HCT116 (cell line): ENCODE results near the gene RIC8B. TPM values are rescaled to one million over a fixed set of nuclear protein-coding genes. Genes with fewer than 3 reads are reported as not detected.

Experiments used
- ATAC-seq: fragments of 200-7000 bp; cut with Tn5 transposase; 2 replicates; pipeline ENCODE4 v1.9.1; 2020; ENCODE audit warnings: mild to moderate bottlenecking, moderate library complexity
- BruUV-seq: library from RNA; stranded (reverse); fragments of 400-500 nt; replicated peaks from 2 replicates; lab custom pipeline; 2021; lab: Mats Ljungman, UMichigan
- CTCF ChIA-PET: fragments of 300-600 bp; sonication (Branson Sonifier 250); formaldehyde crosslinking; loops from one replicate; lab custom pipeline; 2021; ENCODE audit warnings: antibody characterized with exemption; lab: Charles Lee
- POLR2A ChIA-PET: fragments of 300-600, 350-600 bp; sonication (Branson Sonifier 250); formaldehyde crosslinking; loops from one replicate; lab custom pipeline; 2021; ENCODE audit warnings: antibody characterized with exemption; lab: Charles Lee
- RAD21 ChIA-PET, 2 experiments: fragments of 300-600 bp; sonication (Branson Sonifier 250); formaldehyde crosslinking; loops; one replicate each; lab custom pipeline; 2023; ENCODE audit warnings: low total read pairs in 2 of 2; ENCODE audit not compliant: uncharacterized antibody in 2 of 2, unreplicated experiment in 2 of 2, low non-redundant PET in 1 of 2; lab: Charles Lee
- DNase-seq: peaks from one replicate; pipeline ENCODE4 v3.0.0-alpha.2; 2010; ENCODE audit warnings: low read depth, low spot score
- H2AFZ ChIP-seq: fragments of 200-600 bp; shearing (Covaris generic), sonication (generic); 2 replicates; pipeline ENCODE4 v1.6.1; 2017; ENCODE audit warnings: low read depth, mixed run types, mixed read lengths, antibody characterized with exemption, low read length; ENCODE audit not compliant: poor library complexity, severe bottlenecking
- H3K27ac ChIP-seq: 2 replicates; pipeline ENCODE4 v1.5.1; 2012; ENCODE audit warnings: low read depth, low read length
- H3K27me3 ChIP-seq: fragments of 200-600 bp; sonication (generic); 2 replicates; pipeline ENCODE4 v1.6.1; 2016; ENCODE audit warnings: mixed run types, low read length, mixed read lengths; ENCODE audit not compliant: insufficient read depth
- H3K36me3 ChIP-seq, 2 experiments: fragments of 200-500 bp in 1 of 2; fragments of 200-600 bp in 1 of 2; sonication (Bioruptor generic) in 1 of 2; sonication (generic) in 1 of 2; 2 replicates each; pipeline versions ENCODE4 v1.5.1 to v1.6.1; 2014 to 2016; ENCODE audit warnings: low read length in 2 of 2, inconsistent platforms in 1 of 2, mixed read lengths in 1 of 2, mixed run types in 1 of 2; ENCODE audit not compliant: insufficient read depth in 2 of 2, control insufficient read depth in 1 of 2
- H3K4me1 ChIP-seq, 2 experiments: fragments of 200-600 bp in 1 of 2; sonication (generic) in 1 of 2; 2 replicates each; pipeline versions ENCODE4 v1.5.1 to v1.6.1; 2012 to 2017; ENCODE audit warnings: low read length in 2 of 2, inconsistent platforms in 1 of 2, mild to moderate bottlenecking in 1 of 2, mixed read lengths in 1 of 2, mixed run types in 1 of 2, moderate library complexity in 1 of 2; ENCODE audit not compliant: insufficient read depth in 2 of 2, control insufficient read depth in 1 of 2
- H3K4me2 ChIP-seq: fragments of 200-600 bp; sonication (generic); 2 replicates; pipeline ENCODE4 v1.6.1; 2017; ENCODE audit warnings: mixed run types, low read length, mixed read lengths
- H3K4me3 ChIP-seq, 2 experiments: fragments of 200-600 bp in 1 of 2; sonication (generic) in 1 of 2; replicated peaks in 1 of 2; 2 replicates each; pipeline ENCODE4 v1.5.1; 2011 to 2016; ENCODE audit warnings: low read length in 2 of 2, control low read depth in 1 of 2, low read depth in 1 of 2, mild to moderate bottlenecking in 1 of 2, mixed read lengths in 1 of 2, mixed run types in 1 of 2
- H3K79me2 ChIP-seq: fragments of 200-600 bp; sonication (generic); 2 replicates; pipeline ENCODE4 v1.6.1; 2017; ENCODE audit warnings: mild to moderate bottlenecking, mixed run types, low read length, moderate library complexity, mixed read lengths; ENCODE audit not compliant: insufficient read depth
- H3K9ac ChIP-seq: fragments of 200-600 bp; sonication (generic); 2 replicates; pipeline ENCODE4 v1.6.1; 2016; ENCODE audit warnings: low read length, mixed read lengths
- H3K9me2 ChIP-seq: fragments of 200-600 bp; sonication (generic), shearing (Covaris generic); 2 replicates; pipeline ENCODE4 v1.6.1; 2017; ENCODE audit warnings: mixed run types, mild to moderate bottlenecking, moderate library complexity; ENCODE audit not compliant: insufficient read depth
- H3K9me3 ChIP-seq, 2 experiments: fragments of 200-500 bp in 1 of 2; fragments of 200-600 bp in 1 of 2; sonication (Bioruptor generic) in 1 of 2; sonication (generic) in 1 of 2; 2 replicates each; pipeline ENCODE4 v1.6.1; 2014 to 2017; ENCODE audit warnings: low read length in 2 of 2, mixed read lengths in 2 of 2, inconsistent platforms in 1 of 2, low read depth in 1 of 2, mild to moderate bottlenecking in 1 of 2, mixed run types in 1 of 2, moderate library complexity in 1 of 2; ENCODE audit not compliant: control insufficient read depth in 1 of 2, insufficient read depth in 1 of 2
- H4K20me1 ChIP-seq: fragments of 200-600 bp; sonication (generic), shearing (Covaris generic); 2 replicates; pipeline ENCODE4 v1.6.1; 2017; ENCODE audit warnings: mixed run types, mild to moderate bottlenecking, moderate library complexity; ENCODE audit not compliant: insufficient read depth
- EGR1 ChIP-seq: IDR thresholded peaks from 2 replicates; pipeline ENCODE4 v1.6.1; 2012; ENCODE audit warnings: low read depth
- EZH2 ChIP-seq: fragments of 200-600 bp; sonication (generic); IDR thresholded peaks from 2 replicates; pipeline ENCODE4 v1.6.1; 2017; ENCODE audit warnings: antibody characterized with exemption, mixed run types
- FOSL1 ChIP-seq: IDR thresholded peaks from 2 replicates; pipeline ENCODE4 v1.6.1; 2012; ENCODE audit warnings: low read depth
- JUND ChIP-seq: IDR thresholded peaks from 2 replicates; pipeline ENCODE4 v1.6.1; 2012
- RAD21 ChIP-seq: IDR thresholded peaks from 2 replicates; pipeline ENCODE4 v1.6.1; 2012; ENCODE audit warnings: low read depth, mild to moderate bottlenecking
- SP1 ChIP-seq: IDR thresholded peaks from 2 replicates; pipeline ENCODE4 v1.6.1; 2012; ENCODE audit warnings: low read depth
- SRF ChIP-seq: IDR thresholded peaks from 2 replicates; pipeline ENCODE4 v1.6.1; 2012; ENCODE audit warnings: low read depth
- TCF7L2 ChIP-seq: IDR thresholded peaks from 2 replicates; pipeline ENCODE4 v1.7.0; 2011; ENCODE audit warnings: borderline replicate concordance, inconsistent platforms; ENCODE audit not compliant: insufficient read depth, insufficient read length; ENCODE audit errors: extremely low read depth
- YY1 ChIP-seq: IDR thresholded peaks from 2 replicates; pipeline ENCODE4 v1.6.1; 2011; ENCODE audit warnings: low read length, low read depth, moderate library complexity, mild to moderate bottlenecking; ENCODE audit not compliant: insufficient replicate concordance; ENCODE audit errors: extremely low read depth
- ZFX ChIP-seq: fragments of 450-650 bp; IDR thresholded peaks from 2 replicates; pipeline ENCODE4 v1.6.1; 2017
- ZNF274 ChIP-seq: fragments of 200-500 bp; sonication (Bioruptor generic); IDR thresholded peaks from 2 replicates; pipeline ENCODE4 v1.6.1; 2014; ENCODE audit warnings: mild to moderate bottlenecking, low read depth, low read length, inconsistent platforms
- intact Hi-C: fragments of 100-400 bp; cut with micrococcal nuclease; formaldehyde crosslinking; loops from 2 replicates; pipeline ENCODE4 v1.10.0; 2022
- total RNA-seq: library from RNA; stranded (reverse); gene quantifications from one replicate; pipeline ENCODE4 v1.2.1, GENCODE V29; 2021; ENCODE audit not compliant: unreplicated experiment
- TF ChIP-seq, protein P1 (sequence below): IDR thresholded peaks from 2 replicates; pipeline ENCODE4 v1.6.1; 2012
- TF ChIP-seq, protein P2 (sequence below): IDR thresholded peaks from 2 replicates; pipeline ENCODE4 v1.6.1; 2011; ENCODE audit warnings: mild to moderate bottlenecking, low read length, moderate library complexity; ENCODE audit not compliant: insufficient replicate concordance; ENCODE audit errors: extremely low read depth
- TF ChIP-seq, protein P3 (sequence below), 3 experiments: fragments of 200-600 bp in 1 of 3; sonication (generic) in 1 of 3; IDR thresholded peaks in 2 of 3; conservative IDR thresholded peaks in 1 of 3; 2 replicates each; pipeline ENCODE4 v1.5.1; 2012 to 2017; ENCODE audit warnings: low read depth in 2 of 3, low read length in 2 of 3, antibody characterized with exemption in 1 of 3, borderline replicate concordance in 1 of 3, control low read depth in 1 of 3, mild to moderate bottlenecking in 1 of 3, mixed read lengths in 1 of 3, mixed run types in 1 of 3, moderate library complexity in 1 of 3; ENCODE audit not compliant: insufficient read depth in 1 of 3

The RIC8B gene
- total RNA-seq, 1 experiment from 2014 or later: 16.7 TPM

DNA sequence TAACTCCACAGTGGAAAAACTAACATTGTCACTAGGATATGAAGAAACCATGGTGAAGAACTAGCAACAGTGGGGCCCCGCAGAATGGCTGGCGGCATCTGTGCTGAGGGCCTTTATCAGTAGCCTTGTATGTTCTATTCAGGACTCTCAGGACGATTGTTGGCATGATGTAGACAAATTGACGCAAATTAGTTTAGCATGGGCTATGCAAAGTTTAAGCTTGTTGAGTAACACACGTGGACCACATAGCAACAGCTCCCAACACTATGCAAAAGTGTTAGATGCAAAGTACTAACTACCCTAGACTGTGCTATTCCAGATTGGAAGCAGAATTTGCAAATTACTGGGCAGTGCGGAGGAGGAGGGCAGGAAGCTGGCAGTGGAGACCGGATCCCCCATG is 143.0 kb downstream of the RIC8B start:
- no peak overlapping the region for H2AFZ ChIP-seq
- ChIA-PET RAD21 (interaction anchor here in 1 of 2 experiments (0.7 kb wide), 1 partner anchor 29 kb away, joined by 4 read pairs; no protein-coding TSS in a partner anchor), POLR2A (no interaction called here), CTCF (interaction anchor here (1.8 to 1.9 kb wide), 2 partner anchors 561 to 691 kb away, joined by 6 to 7 read pairs; partner anchors contain the start of gene POLR3B)
- no peaks in the 10 kb centered on the region for H3K4me1 ChIP-seq
- TF ChIP-seq JUND (no peak), RAD21 (no peak), FOSL1 (no peak), ZFX (no peak), YY1 (no peak), SP1 (no peak), EGR1 (no peak), EZH2 (no peak), TCF7L2 (no peak), ZNF274 (no peak), SRF (no peak)
- TF ChIP-seq, protein P1, sequence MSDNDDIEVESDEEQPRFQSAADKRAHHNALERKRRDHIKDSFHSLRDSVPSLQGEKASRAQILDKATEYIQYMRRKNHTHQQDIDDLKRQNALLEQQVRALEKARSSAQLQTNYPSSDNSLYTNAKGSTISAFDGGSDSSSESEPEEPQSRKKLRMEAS: no peak
- TF ChIP-seq, protein P2, sequence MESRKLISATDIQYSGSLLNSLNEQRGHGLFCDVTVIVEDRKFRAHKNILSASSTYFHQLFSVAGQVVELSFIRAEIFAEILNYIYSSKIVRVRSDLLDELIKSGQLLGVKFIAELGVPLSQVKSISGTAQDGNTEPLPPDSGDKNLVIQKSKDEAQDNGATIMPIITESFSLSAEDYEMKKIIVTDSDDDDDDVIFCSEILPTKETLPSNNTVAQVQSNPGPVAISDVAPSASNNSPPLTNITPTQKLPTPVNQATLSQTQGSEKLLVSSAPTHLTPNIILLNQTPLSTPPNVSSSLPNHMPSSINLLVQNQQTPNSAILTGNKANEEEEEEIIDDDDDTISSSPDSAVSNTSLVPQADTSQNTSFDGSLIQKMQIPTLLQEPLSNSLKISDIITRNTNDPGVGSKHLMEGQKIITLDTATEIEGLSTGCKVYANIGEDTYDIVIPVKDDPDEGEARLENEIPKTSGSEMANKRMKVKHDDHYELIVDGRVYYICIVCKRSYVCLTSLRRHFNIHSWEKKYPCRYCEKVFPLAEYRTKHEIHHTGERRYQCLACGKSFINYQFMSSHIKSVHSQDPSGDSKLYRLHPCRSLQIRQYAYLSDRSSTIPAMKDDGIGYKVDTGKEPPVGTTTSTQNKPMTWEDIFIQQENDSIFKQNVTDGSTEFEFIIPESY: no peak
- TF ChIP-seq, protein P3, sequence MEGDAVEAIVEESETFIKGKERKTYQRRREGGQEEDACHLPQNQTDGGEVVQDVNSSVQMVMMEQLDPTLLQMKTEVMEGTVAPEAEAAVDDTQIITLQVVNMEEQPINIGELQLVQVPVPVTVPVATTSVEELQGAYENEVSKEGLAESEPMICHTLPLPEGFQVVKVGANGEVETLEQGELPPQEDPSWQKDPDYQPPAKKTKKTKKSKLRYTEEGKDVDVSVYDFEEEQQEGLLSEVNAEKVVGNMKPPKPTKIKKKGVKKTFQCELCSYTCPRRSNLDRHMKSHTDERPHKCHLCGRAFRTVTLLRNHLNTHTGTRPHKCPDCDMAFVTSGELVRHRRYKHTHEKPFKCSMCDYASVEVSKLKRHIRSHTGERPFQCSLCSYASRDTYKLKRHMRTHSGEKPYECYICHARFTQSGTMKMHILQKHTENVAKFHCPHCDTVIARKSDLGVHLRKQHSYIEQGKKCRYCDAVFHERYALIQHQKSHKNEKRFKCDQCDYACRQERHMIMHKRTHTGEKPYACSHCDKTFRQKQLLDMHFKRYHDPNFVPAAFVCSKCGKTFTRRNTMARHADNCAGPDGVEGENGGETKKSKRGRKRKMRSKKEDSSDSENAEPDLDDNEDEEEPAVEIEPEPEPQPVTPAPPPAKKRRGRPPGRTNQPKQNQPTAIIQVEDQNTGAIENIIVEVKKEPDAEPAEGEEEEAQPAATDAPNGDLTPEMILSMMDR (IDR thresholded peaks at IDR 0.05 in 2 of 3, conservative IDR thresholded peaks at IDR 0.05 in 1 of 3; ENCODE audit: borderline replicate concordance in 1 of 3, insufficient read depth in 1 of 3, low read depth in 2 of 3, low read length in 2 of 3): no peak
- no peaks in the 10 kb centered on the region for H3K79me2 ChIP-seq
- no peak overlapping the region for H3K27ac ChIP-seq
- H4K20me1 ChIP-seq: no peaks in the 10 kb centered on the region
- no TSS peak for BruUV-seq
- no peaks in the 10 kb centered on the region for H3K9me2 ChIP-seq
- H3K36me3 ChIP-seq: no peaks in the 10 kb centered on the region
- no peak overlapping the region for H3K4me3 ChIP-seq
- intact Hi-C loops: no loop called here
- DNase-seq (no peak), ATAC-seq (no peak)
- no peaks in the 10 kb centered on the region for H3K27me3 ChIP-seq
- no peak overlapping the region for H3K4me2 ChIP-seq
- H3K9me3 ChIP-seq: no peaks in the 10 kb centered on the region
- no peak overlapping the region for H3K9ac ChIP-seq
